Fibroblast of lung (primary cell): ENCODE data around the gene DDI1. TPM values are rescaled to one million over a fixed set of nuclear protein-coding genes. Genes with fewer than 3 reads are reported as not detected.
A peak's percentile ranks its signal among the peaks of the same experiment; 100 is the strongest.

ENCODE experiments used
- DNase-seq, 2 donors: peaks; one replicate each; pipeline versions ENCODE4 v3.0.0 to v3.0.0-alpha.2; 2010; ENCODE audit warnings: low read depth in 2 of 2
- H2AFZ ChIP-seq: 2 replicates; pipeline ENCODE4 v1.5.1; 2012; ENCODE audit warnings: low read length, control low read depth, inconsistent platforms
- H3K27ac ChIP-seq: 2 replicates; pipeline ENCODE4 v1.5.1; 2011; ENCODE audit warnings: low read length, control low read depth; ENCODE audit not compliant: insufficient read depth
- H3K27me3 ChIP-seq: 2 replicates; pipeline ENCODE4 v1.5.1; 2011; ENCODE audit warnings: mild to moderate bottlenecking, low read length; ENCODE audit not compliant: control insufficient read depth, insufficient read depth
- H3K36me3 ChIP-seq: 2 replicates; pipeline ENCODE4 v1.5.1; 2011; ENCODE audit warnings: low read length; ENCODE audit not compliant: control insufficient read depth, insufficient read depth
- H3K4me1 ChIP-seq: 2 replicates; pipeline ENCODE4 v1.5.1; 2011; ENCODE audit warnings: low read length; ENCODE audit not compliant: control insufficient read depth, insufficient read depth; ENCODE audit errors: extremely low read depth
- H3K4me2 ChIP-seq: 2 replicates; pipeline ENCODE4 v1.5.1; 2011; ENCODE audit warnings: low read length, control low read depth; ENCODE audit not compliant: insufficient read depth; ENCODE audit errors: extremely low read depth
- H3K4me3 ChIP-seq, 4 experiments: fragments of 200-600 bp in 1 of 4; sonication (generic) in 1 of 4; replicated peaks in 1 of 4; 2 replicates each; pipeline ENCODE4 v1.5.1; 2011 to 2016; ENCODE audit warnings: low read length in 4 of 4, low read depth in 3 of 4, mild to moderate bottlenecking in 3 of 4, control low read depth in 2 of 4, inconsistent platforms in 1 of 4, mixed read lengths in 1 of 4; ENCODE audit not compliant: insufficient read depth in 1 of 4; ENCODE audit errors: control extremely low read depth in 1 of 4
- H3K79me2 ChIP-seq: 2 replicates; pipeline ENCODE4 v1.5.1; 2012; ENCODE audit warnings: mild to moderate bottlenecking, low read length, inconsistent platforms; ENCODE audit not compliant: control insufficient read depth, insufficient read depth
- H3K9ac ChIP-seq: 2 replicates; pipeline ENCODE4 v1.5.1; 2011; ENCODE audit warnings: mild to moderate bottlenecking, low read length, control low read depth; ENCODE audit not compliant: insufficient read depth
- H3K9me3 ChIP-seq: 2 replicates; pipeline ENCODE4 v1.5.1; 2012; ENCODE audit warnings: low read depth, low read length; ENCODE audit not compliant: control insufficient read depth, insufficient read depth
- H4K20me1 ChIP-seq: 2 replicates; pipeline ENCODE4 v1.5.1; 2011; ENCODE audit warnings: low read length; ENCODE audit not compliant: control insufficient read depth, insufficient read depth; ENCODE audit errors: extremely low read depth
- EZH2 ChIP-seq: IDR thresholded peaks from 2 replicates; pipeline ENCODE4 v1.5.1; 2012; ENCODE audit warnings: low read length, control low read depth, mild to moderate bottlenecking; ENCODE audit errors: missing control alignments
- polyA plus RNA-seq, 2 donors: library from polyadenylated mRNA; depleted of rRNA in 1 of 2; stranded (reverse) in 1 of 2; unstranded in 1 of 2; fragments of >200 nt; gene quantifications; 2 replicates each; pipeline ENCODE4 v1.2.1, GENCODE V29; 2011 to 2012; ENCODE audit warnings: missing spikeins in 1 of 2
- total RNA-seq: library from RNA; depleted of rRNA; stranded (reverse); fragments of >200 nt; gene quantifications from 2 replicates; pipeline ENCODE4 v1.2.1, GENCODE V29; 2014
- TF ChIP-seq, protein P1 (sequence below), 2 donors: IDR thresholded peaks in 1 of 2; conservative IDR thresholded peaks in 1 of 2; 1 replicate in 1 of 2; 2 replicates in 1 of 2; pipeline ENCODE4 v1.5.1; 2011 to 2012; ENCODE audit warnings: low read length in 2 of 2, control low read depth in 1 of 2, inconsistent platforms in 1 of 2, low read depth in 1 of 2, mild to moderate bottlenecking in 1 of 2

Gene DDI1
- total and polyA plus RNA-seq, 2 donors (not counting 1 experiment from before 2014, with no cell fraction given), result not detected

DNA sequence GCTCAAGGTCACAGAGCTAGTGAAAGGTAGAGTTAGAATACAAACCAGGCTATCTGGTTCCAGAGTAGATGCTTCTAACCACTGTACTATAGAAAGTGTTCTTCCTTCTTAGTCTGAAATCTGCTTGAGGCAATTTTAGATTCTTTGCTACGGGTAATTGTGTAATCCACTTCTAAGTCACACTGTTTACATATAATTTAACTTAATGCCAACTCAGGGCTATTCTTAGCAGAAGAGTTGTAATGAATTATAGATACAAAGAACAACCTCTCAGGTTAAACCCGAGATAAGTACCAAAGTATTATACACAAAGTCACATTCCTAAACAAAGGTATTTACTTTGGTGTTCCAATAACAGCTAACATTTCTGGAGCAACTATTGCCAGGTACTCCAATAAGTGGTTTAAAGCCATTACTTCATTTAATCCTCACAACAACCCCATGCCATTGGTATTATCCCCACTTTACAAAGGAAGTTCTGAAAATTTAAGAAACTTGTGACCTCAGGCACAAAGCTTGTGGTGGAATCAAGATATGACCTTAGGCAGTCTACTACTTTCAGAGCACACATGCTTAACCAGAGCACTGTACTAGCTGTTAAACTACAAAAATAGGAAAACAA lies 31.1 kb upstream of the DDI1 start:
- Histone ChIP-seq H3K27me3 (no peaks in the 10 kb centered on the region), H3K4me1 (peaks cover 2% of the 10 kb centered on the region), H3K79me2 (no peaks in the 10 kb centered on the region), H3K4me2 (no peak overlapping the region), H3K9me3 (no peaks in the 10 kb centered on the region), H3K9ac (no peak overlapping the region), H4K20me1 (no peaks in the 10 kb centered on the region), H2AFZ (no peak overlapping the region), H3K36me3 (no peaks in the 10 kb centered on the region), H3K4me3 (no peak overlapping the region), H3K27ac (no peak overlapping the region)
- TF ChIP-seq, protein P1, sequence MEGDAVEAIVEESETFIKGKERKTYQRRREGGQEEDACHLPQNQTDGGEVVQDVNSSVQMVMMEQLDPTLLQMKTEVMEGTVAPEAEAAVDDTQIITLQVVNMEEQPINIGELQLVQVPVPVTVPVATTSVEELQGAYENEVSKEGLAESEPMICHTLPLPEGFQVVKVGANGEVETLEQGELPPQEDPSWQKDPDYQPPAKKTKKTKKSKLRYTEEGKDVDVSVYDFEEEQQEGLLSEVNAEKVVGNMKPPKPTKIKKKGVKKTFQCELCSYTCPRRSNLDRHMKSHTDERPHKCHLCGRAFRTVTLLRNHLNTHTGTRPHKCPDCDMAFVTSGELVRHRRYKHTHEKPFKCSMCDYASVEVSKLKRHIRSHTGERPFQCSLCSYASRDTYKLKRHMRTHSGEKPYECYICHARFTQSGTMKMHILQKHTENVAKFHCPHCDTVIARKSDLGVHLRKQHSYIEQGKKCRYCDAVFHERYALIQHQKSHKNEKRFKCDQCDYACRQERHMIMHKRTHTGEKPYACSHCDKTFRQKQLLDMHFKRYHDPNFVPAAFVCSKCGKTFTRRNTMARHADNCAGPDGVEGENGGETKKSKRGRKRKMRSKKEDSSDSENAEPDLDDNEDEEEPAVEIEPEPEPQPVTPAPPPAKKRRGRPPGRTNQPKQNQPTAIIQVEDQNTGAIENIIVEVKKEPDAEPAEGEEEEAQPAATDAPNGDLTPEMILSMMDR (conservative IDR thresholded peaks at IDR 0.05 in 1 of 2, IDR thresholded peaks at IDR 0.05 in 1 of 2; ENCODE audit: low read depth in 1 of 2, low read length in 2 of 2), result no peak
- no peak for TF ChIP-seq EZH2
- peak; percentile 43 to 62 for DNase-seq

DNA sequence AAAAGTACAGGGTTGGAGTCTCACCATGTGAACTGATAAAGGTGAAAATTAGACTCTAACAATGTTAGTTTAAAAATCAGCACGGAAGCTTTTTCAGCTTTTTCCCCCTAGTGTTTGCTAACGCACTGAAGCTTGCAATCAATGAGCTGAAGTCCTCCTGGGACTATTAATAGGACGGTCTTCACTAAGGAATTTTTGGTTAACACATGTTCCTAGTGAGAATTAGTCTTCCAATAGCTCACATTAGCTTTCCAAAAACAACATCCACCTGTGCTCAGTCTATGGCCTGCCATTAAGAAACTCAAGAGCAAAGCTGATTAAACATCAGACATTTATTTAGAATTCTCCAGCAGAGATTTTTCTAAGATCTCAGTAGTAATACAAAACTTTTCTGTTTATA lies 26.7 kb upstream of the DDI1 start:
- no peak overlapping the region for H3K4me3 ChIP-seq
- H3K27me3 ChIP-seq, result no peaks in the 10 kb centered on the region
- no peak for DNase-seq
- no peaks in the 10 kb centered on the region for H4K20me1 ChIP-seq
- no peaks in the 10 kb centered on the region for H3K9me3 ChIP-seq
- no peak overlapping the region for H3K9ac ChIP-seq
- no peak overlapping the region for H2AFZ ChIP-seq
- H3K4me1 ChIP-seq, result no peaks in the 10 kb centered on the region
- TF ChIP-seq EZH2, result no peak
- no peaks in the 10 kb centered on the region for H3K36me3 ChIP-seq
- no peaks in the 10 kb centered on the region for H3K79me2 ChIP-seq
- H3K4me2 ChIP-seq, result no peak overlapping the region
- H3K27ac ChIP-seq, result no peak overlapping the region

DNA sequence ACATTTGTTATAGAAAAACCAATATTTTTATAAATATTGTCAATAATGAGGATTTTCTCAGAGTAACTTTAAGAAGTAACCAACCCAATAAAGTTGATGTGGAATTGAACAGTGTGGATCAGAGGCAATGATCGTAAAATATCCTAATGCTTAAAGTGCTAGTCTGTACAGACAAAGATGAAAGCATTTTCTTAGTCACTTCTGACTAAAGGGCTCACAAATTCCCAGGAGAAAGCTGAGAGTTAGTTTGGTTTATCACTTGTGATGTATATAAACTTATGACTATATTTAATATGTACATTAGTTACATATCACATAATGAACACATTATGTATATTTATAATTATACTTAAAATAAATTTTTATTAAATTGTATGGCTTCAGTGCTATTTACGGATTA lies 25.4 kb upstream of the DDI1 start:
- Histone ChIP-seq H3K4me2 (no peak overlapping the region), H3K4me1 (no peaks in the 10 kb centered on the region), H3K9ac (no peak overlapping the region), H3K79me2 (no peaks in the 10 kb centered on the region), H4K20me1 (no peaks in the 10 kb centered on the region), H3K4me3 (no peak overlapping the region), H2AFZ (no peak overlapping the region), H3K27me3 (no peaks in the 10 kb centered on the region), H3K9me3 (no peaks in the 10 kb centered on the region), H3K27ac (no peak overlapping the region), H3K36me3 (no peaks in the 10 kb centered on the region)
- TF ChIP-seq EZH2, result no peak
- TF ChIP-seq, protein P1 (conservative IDR thresholded peaks at IDR 0.05 in 1 of 2, IDR thresholded peaks at IDR 0.05 in 1 of 2; ENCODE audit: low read depth in 1 of 2, low read length in 2 of 2), result no peak
- no peak for DNase-seq
